Measurements from ENCODE around the gene ZNF831. TPM values are rescaled to one million over a fixed set of nuclear protein-coding genes. Genes with fewer than 3 reads are reported as not detected.

Gene ZNF831
- polyA plus RNA-seq, result under 1 TPM; 0.18 to 0.24 (median 0.22) TPM

DNA sequence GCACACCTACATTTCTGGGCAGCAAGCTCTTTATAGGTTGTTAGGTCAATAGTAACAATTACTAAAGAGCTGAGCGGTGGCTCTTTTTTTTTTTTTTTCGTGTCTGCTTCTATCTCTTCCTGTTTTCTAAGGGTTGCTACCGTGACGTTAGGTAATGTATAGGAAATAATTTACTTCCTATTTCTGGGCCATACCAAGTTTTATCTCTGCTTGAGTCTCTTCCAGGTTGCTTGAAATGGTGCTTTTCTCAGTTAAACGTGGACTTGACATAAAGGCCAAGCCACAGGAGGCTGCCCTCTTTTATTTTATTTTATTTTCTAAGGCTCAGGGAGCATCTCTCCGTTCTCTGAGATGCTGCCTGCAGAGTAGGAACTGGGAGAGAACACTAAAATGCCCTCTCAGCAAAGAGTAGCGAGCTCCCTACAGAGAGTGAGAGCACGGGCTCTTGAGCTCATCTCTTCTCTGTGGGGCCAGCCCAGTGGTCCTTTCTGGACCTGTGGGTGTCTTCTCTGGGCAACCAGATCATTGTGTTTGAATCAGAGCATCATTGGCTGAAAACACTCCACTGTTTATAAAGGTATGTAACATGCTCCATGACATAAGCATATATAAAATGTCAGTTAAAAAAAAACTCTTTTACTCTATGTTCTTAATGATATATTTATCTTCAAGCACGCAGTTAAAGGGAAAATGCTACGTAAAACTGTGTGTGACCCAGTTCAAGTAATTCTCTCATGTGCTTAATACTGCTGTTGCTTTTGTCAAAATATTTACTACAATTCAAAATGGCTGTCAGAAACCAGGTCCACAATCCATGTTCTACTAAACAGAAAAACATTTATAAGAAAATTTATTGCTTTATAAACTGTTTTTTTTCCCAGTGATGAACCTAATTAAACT, at the start of gene ZNF831:
Gene ZNF831 (plus strand): TSS at position 191 of the 900 bp plus-strand sequence. CDS start 27,199 bp downstream, outside the sequence.
- 52 to 71% (median 62%) methylated on average over 10 of the region's 10 CpGs for WGBS, 3 donors
- no peak within 1 kb of the TSS for H3K27ac ChIP-seq (ENCODE audit: low read depth, low read length)

DNA sequence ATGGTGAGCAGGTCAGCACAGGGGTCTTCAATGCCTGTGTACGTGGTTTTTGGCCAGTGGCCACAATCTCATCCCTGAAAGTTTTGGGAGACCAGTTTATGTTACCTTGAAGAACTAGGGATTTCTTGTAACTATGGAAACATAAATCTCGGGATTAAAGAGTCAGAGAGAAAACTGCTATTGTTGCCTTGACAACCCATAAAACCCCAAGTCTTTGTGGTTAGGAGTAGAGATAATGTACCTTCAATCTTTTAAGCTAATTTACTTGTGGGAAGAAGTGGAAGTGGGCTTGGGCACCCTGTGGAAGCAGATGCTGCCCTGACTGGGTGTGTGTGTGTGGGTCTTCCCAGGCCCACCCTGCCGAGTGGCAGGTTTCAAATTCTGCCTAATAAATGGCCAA, 46.1 kb upstream of the ZNF831 start:
- 55 to 64% (median 55%) methylated on average over 3 of the region's 3 CpGs for WGBS, 3 donors
- no peak overlapping the region for H3K27ac ChIP-seq (ENCODE audit: low read depth, low read length)

DNA sequence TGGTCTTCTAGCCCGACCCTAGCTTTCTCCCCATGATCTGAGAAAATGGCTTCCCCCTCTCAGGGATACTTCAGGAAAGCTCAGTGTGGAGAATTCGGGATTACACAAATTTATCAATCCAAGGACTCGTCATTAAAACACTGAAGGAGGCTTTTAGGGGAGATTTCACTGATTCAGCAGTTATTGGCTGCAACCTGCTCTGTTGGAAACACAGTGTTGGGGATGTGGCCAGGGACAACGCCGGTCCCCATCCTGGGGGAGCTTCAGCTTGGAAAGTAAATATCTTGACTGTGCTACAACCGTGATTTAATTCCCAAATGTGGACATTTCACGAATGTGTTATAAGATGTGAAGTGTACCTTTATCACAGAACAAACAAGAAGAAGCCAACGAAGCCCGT, 44.8 kb upstream of the ZNF831 start:
- WGBS, 3 donors, result 48 to 89% (median 88%) methylated on average over 9 of the region's 9 CpGs
- no peak overlapping the region for H3K27ac ChIP-seq (ENCODE audit: low read depth, low read length)

DNA sequence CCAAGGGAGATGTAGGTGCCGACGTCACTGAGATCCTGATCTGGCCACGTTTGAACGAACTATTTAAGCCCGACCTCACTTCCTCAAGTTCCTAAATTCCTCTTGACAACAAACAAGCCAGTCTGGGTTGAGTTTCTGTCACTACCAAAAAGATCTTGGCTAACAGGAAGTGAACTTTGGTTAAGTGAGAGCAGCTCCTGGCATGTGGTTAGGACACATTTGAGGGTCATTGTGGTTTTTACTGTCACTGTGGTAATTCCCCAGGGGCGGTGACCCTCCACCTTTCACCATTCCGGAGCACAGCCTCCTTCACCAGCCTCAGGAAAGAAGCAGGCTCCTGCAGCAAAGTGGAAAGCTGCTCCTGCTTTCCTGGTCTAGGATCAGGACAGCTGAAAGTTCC, 43.1 kb upstream of the ZNF831 start:
- WGBS, 3 donors, result 25 to 55% (median 29%) methylated on average over 7 of the region's 7 CpGs
- H3K27ac ChIP-seq (ENCODE audit: low read depth, low read length), result no peak overlapping the region

DNA sequence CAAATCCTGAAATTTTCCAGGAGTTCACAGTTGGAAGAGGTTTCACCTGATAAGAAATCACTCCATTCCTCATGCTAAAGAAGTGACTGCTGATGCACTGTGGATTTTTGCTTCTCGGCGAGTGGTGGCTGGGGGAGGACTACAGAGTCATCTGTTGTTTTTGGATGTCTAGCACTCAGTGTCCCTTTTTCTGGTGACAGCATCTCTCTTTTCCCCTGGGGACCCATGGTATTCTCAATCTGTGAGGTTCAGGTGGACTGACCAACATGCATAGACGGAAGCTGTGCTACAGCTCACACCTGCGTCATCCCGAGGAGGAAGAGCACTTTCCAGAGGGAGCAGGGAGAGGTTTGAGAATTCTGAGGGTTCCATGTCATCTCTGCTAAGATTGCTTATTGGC, 42.7 kb upstream of the ZNF831 start:
- H3K27ac ChIP-seq (ENCODE audit: low read depth, low read length), result no peak overlapping the region
- WGBS, 3 donors, result 84 to 89% (median 87%) methylated on average over 5 of the region's 5 CpGs

DNA sequence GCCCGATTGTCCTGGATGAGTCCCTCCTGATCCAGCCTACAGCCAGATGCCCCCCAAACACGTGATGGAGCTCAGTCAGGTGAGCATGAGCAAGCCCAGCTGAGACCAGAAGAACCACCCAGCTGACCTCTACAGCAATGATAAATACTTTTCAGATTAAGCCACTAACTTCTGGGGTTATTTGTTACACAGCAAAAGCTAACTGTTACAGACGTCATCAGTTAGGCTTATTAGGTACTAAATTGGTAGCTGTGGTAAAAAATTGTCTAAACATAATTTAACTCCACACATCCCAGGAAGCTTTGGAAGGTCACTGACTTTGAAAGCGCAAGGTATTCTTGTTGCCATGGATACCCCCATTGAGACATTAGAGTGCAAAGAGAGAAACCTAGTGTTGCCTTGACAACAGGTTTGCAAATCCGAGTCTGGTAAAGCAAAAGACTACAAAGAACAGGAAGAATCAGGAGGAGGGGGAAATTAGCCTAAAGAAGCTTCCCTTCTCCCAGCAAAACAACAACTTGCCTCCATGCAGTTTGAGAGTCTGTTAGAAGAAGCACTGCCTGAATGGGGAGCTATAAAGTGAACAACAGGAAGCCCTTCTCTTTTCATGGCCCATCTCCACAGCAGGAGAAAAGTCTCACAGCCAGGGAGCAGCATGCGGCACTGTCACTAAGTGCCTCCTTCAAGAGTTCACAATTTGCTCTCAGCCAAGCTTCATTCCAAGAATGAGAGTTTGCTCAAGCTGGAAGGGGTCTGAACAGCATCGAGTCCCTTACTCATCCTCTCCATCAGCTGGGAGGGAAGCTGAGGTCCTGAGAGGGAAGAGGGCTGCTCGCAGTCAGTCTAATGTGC, 41.7 kb upstream of the ZNF831 start:
- 58 to 63% (median 61%) methylated on average over 8 of the region's 8 CpGs for WGBS, 3 donors
- no peak overlapping the region for H3K27ac ChIP-seq (ENCODE audit: low read depth, low read length)

DNA sequence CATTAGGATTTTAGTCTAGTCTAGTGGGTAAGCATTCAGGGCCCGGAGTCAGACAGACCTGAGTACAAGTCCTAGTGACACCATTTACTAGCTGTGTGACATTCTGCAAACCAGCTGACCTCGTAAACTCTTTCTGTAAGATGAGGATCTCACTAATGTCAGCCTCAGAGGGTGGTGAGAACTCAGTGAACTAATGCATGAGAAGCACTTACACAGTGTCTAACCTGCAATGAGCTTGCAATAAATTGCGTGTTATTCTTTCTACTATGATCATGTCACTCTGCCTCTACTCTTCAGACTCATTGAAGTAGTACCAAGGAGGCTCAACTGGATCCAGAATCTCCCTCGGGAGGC, 41.1 kb upstream of the ZNF831 start:
- WGBS, 3 donors, result 81 to 85% (median 84%) methylated on average over 4 of the region's 4 CpGs
- no peak overlapping the region for H3K27ac ChIP-seq (ENCODE audit: low read depth, low read length)

DNA sequence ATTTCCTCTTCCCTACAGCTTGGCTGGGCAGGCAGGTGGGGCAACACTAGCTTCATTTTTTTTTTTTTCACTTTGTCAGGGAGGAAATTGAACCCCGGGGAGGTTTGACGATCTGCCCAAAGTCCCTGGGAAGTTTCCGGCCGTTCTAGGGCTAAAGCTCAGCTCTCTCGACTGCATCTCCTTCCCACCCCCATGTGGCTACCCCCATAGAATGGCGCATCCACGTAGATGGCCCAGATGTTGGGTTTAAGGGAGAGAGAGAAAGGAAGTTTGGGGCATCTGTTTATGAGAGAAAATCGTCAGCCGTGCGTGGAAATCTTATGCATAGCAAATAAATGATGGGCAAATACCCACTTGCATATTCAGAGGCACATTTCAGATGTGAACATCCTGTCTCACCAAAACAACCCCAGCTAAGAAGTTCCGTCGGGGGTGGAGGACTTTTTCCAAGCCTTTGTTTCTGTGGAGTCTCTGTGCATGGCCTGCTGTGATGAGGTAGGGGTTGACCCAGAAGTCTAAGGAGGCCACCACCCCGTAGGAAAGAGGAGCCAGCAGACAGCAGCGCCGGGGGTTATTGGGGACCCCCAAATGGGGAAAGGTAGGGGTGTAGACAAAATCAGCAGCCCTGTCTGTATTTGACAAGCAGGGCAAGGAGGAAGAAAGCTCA, 40.5 kb upstream of the ZNF831 start:
- H3K27ac ChIP-seq (ENCODE audit: low read depth, low read length), result no peak overlapping the region
- WGBS, 3 donors, result 55 to 86% (median 56%) methylated on average over 15 of the region's 15 CpGs

DNA sequence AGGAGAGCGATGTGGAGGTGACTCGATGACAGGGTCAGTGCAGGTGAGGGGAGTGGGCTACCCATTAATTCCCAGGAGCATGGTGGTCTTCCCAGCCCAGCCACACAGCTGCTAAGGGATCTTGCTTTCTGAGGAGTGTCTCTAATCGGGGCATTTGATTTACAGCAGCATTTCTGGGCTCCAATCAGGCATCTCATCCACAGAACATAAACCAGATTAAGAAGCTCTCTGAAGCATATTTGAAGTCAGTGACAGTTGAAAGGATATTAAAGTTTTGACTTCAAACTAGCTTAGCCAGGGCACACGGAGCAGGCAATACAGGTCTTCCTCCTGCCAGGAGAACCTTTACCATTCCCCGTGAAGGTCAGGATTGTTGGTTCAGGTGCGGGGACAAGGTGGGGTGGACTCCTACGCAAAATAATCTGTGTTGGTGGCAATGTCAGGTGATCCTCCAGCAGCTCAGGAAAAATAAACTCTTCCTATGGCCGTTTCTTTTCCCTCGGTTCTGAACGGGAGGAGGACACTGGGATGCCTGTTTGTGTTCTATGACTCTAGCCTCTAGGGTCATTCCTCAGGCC, 39.9 kb upstream of the ZNF831 start:
- 50 to 83% (median 71%) methylated on average over 10 of the region's 10 CpGs for WGBS, 3 donors
- no peak overlapping the region for H3K27ac ChIP-seq (ENCODE audit: low read depth, low read length)

DNA sequence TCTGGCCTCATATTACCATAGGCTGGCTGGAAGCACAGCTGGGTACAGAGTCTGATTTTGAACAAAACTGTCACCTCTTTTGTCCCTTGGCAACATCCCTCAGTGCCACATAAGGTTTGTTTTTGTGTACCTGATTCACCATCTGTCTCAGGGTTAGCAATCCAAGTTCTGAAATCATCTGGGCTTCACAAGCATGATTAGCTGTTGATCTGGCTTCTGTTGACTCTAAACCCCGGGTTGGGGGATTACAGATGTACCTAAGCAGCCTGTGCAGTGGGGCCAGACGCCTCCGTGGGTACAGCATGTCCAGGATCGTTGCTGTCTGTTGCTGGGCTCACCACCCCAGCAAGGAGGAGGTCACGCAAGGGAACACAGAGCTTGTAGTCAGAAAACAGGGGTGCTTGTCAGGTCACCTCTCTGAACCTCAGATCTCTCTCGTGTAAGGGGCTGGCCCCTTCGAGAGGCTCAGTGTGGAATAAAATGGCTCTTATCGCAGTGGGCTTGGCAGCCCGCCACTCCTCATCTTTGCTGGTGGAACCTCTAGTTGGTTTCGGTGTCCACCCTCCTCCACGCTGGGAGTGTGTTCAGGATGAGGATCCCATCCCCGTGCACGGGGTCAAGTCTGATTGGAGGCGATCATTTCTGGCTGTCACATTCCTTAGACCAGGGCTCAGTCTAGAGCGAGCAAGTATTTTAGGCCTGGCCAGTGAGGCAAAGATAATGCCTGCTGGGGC, 39.2 kb upstream of the ZNF831 start:
- 85 to 88% (median 88%) methylated on average over 15 of the region's 15 CpGs for WGBS, 3 donors
- H3K27ac ChIP-seq (ENCODE audit: low read depth, low read length), result no peak overlapping the region

DNA sequence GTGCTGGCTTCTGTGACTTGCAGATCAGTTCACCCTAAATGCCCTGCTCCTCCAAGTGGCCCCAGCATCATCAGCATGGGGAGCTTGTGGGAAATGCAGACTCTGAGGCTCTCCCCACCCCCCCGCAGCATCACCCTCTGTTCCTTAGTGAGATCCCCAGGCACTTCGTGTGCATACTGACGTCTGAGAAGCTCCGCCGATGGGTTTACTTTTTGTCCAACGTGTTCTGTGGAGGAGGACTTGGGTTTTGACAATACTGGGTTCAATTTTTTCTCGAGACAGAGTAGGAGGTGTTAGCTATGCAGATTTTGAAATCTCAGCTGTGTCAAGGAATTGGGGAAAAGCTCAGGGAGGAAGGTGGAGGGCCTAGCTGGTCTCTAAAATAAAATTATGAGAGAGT, 38.3 kb upstream of the ZNF831 start:
- whole genome bisulfite sequencing, 3 donors, result 77 to 91% (median 89%) methylated on average over 7 of the region's 7 CpGs
- H3K27ac ChIP-seq (ENCODE audit: low read depth, low read length), result no peak overlapping the region

DNA sequence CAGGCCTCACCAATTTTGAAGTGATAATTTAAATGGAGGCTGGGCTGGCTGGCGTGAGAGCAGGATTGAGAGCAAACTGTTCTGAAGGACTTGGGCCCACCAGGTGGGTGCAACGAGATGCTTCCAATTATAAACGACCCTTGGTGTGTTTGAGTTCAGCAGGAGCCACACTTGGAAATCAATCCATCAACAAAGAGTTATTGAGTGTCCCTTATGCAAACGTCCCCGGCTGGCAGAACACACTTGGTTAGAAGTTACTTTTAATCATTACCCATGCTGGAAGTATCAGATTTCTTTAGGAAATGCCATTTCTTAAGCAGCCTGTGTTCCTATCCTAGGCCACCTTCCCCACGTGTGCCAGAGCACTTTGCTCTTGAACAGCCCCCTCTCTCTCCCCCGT, 37.8 kb upstream of the ZNF831 start:
- WGBS, 3 donors, result 28 to 69% (median 66%) methylated on average over 7 of the region's 7 CpGs
- no peak overlapping the region for H3K27ac ChIP-seq (ENCODE audit: low read depth, low read length)

DNA sequence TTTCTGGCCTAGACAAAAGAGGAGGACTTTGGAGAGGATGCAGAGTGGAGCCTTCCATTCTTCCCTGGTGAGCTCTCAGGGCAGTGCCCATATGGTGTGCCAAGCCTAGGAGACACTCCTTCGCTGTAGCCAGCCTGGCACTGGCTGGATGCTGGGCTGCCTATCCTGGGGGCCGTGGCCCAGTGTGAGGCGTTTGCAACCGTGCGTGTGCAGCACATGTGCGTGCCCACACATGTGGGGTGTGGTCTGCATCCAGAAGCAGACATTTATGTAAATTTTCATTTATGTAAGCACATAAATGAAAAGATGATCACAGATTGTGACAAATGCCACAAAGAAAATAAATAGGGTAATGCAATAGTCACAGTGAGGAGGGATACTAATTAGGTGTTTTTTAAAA, 35.8 kb upstream of the ZNF831 start:
- WGBS, 3 donors, result 92 to 94% (median 94%) methylated on average over 6 of the region's 6 CpGs
- no peak overlapping the region for H3K27ac ChIP-seq (ENCODE audit: low read depth, low read length)

DNA sequence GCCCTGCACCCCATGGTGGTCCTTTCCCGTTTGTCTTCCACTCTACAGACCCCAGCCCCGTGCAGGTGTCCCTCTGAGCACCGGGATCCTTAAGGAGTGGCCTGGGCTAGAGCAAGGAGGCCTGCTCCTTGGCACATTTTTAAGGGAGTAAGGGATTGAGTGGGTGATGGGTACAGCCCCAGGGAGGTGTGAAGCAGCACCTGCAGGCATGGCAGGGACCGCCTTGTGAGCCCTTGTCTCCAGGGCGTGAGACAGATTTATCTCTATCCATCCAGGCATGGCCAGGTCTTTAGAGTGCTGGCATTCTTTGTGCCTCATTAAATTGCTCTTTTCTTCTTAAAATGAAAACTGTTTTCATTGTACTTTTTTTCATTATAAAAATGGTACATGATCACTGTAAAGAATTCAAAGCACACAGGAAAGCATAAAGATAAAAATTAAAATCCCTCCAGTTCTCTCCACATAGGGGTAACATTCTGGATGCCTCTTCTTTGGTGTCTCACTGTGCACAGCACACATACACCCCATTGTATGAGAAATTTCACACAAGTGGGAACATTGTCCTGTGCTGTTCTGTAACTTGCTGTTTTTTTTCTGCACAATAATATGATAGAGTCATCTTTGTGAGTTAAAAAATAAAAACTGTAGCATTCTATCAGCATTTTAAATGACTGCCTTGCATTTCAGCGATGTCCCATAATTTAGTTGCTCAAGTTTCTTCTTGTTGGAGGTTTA, 31.9 kb upstream of the ZNF831 start:
- 69 to 83% (median 71%) methylated on average over 6 of the region's 6 CpGs for WGBS, 3 donors
- no peak overlapping the region for H3K27ac ChIP-seq (ENCODE audit: low read depth, low read length)

DNA sequence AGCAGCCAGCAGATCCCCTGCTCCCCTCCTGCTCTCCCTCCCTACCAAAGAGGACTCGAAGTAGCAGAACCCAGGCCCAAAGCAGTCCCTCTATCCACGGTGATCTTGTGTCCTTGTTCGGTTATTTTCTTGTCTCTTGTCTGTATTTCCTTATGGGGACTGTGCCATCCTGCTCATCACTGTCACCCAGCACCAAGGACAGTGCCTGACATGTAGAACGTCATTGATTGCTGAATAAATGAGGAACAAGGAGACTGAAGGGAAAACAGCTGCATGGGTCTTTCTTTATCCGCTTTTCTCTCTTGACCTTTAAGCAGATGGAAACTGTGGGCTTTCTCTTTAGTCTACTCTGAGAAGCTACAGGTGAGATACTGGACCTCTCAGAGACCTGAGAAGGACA, 29.4 kb upstream of the ZNF831 start:
- 65 to 83% (median 77%) methylated on average over 5 of the region's 5 CpGs for WGBS, 3 donors
- H3K27ac ChIP-seq (ENCODE audit: low read depth, low read length), result no peak overlapping the region

DNA sequence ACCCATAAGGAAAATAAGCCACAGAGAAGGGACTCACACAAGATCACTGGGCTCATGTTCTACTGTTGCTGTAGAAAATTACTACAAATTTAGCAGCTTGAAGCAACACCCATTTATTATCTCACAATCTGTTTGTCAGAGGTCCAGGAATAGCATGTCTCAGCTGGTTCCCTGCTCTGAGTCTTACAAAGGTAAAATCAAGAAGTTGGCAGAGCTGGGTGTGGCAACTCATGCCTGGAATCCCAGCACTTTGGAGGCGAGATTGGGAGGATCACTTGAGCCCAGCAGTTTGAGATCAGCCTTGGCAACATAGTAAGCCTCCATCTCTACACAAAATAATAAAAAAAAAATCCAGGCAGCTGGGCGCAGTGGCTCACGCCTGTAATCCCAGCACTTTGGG, 28.5 kb upstream of the ZNF831 start:
- H3K27ac ChIP-seq (ENCODE audit: low read depth, low read length), result no peak overlapping the region
- 80 to 86% (median 83%) methylated on average over 3 of the region's 3 CpGs for WGBS, 3 donors

DNA sequence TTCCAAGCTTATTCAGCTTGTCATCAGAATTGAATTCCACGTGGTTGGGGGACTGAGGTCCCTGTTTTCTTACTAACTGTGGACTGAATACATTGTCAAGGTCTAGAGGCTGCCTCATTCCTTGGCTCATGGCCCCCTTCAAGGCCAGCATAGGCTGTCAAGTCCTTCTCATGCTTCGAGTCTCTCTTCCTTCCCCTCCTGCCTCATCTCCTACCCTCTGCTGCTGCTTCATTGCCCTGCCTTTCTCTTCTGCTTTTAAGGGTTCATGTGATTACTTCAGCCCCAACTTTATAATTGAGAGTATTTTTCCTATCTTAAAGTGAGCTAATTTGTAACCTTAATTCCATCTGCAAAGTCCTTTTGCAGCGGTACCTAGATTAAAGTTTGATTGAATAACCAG, 27.6 kb upstream of the ZNF831 start:
- H3K27ac ChIP-seq (ENCODE audit: low read depth, low read length), result no peak overlapping the region
- 63 to 80% (median 80%) methylated on average over 3 of the region's 3 CpGs for WGBS, 3 donors
